Germinal center (tissue), 1 donor: ENCODE measurements around the gene RRM2.

Experiments used
- DNase-seq: peaks from one replicate; pipeline ENCODE4 v3.0.0; 2012; ENCODE audit warnings: mixed read lengths, low spot score

Gene RRM2

DNA sequence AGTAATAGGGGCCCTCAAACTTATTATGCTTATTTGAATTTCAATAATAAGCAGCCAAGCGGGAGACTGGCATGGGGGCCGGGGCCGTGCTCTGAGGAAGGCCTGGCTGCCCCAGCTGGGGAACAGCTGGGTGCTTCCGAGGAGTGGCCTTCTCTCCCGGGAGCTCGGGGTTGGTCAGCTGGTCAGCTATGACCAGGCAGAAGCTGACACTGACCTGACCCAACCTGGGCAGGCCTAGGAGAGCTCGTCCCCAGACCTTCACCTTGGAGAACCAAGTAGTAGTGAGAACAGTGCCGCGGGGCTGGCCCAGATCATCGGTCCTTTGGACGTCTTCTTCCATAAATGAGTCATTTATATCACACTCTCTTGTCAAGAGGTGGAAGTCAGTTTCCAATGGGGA, 36.1 kb downstream of the RRM2 start:
- no peak for DNase-seq

DNA sequence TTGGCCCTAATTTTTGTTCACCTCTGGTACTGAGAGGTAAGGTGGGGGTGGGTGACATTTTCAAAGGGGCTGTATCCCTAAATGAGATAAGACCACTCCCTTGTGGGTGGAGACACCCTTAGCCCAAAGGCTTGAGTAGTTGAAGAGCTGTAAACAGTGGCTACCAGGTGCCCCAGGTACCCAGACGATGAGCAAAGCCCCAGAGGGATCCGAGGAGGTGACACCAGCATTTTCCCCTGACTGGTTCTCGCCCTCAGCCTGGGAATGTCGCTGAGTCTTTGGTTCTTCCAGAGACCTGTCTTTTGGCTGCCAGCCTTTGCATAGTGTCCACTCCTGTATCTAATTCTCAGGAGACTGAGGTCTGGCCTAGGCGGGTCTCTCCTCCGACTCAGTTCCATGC, 36.5 kb downstream of the RRM2 start:
- DNase-seq: no peak

DNA sequence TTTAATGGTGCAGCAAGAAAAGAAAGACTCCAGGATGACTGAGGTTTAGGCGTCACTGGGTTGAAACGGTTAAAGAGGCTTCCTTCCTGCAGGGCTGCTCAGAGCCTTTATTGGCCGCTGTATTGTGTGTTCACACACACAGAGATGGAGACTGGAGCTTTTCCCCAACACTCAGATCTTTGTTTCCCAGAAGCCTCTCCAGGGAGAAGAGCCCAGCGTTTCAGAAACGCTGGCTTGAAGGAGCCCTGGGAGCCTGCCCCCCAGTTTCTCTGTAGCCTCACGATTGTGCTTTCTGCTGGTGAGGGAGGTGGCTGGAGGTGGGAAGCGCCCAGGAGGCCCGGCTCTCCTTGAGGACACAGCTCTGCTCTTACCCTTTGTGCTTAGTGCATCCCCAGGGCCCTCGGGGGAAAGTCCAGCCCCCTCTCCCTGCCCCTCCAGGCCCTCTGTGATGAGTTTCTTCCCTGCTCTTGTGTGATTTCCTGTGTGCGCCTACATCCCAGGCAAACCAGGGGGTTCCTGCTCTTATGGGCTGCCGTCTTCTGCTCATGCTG, 37.1 kb downstream of the RRM2 start:
- no peak for DNase-seq

DNA sequence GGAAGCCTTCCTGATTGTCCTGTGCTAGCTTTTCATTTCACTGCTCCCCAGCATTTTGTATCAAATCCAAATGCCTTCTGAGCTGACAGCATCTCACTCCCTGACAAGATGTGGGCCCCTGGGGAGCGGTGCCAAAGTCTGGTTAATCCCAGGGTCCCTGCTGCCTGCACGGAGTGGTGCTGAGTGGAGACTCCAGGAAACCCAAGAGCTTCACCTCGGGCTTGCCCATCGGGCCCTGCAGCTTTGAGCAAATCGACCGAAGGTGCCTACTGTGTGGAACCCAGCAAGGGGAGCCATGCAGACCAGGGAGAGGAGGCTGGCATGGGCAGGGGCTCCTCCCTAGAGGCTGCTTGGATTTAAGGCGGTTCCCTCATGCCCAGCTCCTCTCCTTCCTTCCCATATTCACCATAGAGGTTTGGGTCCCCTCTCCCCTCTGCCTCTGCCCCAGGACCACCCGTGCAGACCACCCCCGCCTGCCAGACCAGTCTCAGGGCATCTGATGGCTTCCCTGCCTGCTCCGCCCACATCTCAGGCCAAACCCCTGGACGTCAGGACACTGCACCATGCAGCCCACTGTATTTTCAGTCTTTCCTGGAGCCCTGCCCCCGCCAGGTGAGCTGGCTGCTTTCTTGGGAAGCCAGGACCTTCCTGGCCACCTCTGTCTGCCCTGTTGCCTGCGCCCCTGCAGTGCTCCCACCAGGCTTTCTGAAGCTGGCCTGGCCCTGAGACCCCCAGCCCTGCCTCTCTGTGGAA, 37.8 kb downstream of the RRM2 start:
- DNase-seq: no peak

DNA sequence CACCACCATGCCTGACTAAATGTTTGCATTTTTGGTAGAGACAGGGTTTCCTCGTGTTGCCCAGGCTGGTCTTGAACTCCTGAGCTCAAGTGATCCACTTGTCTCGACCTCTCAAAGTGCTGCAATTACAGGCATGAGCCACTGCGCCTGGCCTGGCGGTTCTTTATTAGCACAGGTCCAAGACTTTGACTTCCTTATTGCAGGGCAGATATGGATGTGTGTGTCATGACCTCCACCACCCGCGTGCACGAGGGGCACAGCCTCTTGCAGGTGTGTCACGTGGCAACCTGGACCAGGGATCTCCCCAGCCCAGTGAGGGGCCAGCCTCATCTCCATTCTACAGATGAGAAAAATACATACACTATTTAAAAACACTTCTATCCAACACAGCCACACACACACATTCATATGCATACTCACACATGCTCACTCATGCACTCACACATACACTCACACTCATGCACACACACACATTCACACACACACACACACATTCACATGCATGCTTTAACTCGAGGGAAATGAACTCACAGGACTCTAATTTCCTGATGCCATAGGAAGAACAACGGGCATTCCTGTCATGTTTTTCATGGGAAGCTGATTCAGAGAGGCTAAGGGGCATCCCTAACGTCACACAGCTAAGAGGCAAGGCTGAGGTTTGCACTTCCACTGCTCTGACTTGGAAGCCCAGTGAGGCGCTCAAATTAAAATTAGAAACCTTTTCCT, 38.8 kb downstream of the RRM2 start:
- DNase-seq: no peak

DNA sequence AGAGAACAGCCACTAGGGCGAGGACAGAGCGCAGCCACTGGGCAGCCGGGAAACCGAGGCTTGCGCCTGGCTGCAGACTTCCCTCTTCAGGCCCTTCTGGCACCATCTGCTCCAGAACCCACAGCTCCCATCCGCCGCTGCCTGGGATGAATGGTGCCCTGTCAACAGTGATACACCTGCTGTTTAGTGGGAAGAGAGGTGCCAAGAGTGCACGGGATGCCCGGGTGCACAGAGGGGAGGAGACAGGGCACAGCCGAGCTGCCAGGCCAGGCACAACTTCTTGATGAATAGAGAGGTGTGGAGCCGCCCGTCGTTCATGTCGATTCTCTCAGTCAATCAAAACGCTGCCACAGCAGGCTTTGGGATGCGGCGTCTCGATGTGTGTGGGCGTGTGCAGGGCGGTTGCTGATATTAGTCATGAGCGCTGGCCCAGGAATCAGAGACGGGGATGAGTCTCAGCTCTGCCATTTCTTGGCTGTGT, 39.5 kb downstream of the RRM2 start:
- no peak for DNase-seq

DNA sequence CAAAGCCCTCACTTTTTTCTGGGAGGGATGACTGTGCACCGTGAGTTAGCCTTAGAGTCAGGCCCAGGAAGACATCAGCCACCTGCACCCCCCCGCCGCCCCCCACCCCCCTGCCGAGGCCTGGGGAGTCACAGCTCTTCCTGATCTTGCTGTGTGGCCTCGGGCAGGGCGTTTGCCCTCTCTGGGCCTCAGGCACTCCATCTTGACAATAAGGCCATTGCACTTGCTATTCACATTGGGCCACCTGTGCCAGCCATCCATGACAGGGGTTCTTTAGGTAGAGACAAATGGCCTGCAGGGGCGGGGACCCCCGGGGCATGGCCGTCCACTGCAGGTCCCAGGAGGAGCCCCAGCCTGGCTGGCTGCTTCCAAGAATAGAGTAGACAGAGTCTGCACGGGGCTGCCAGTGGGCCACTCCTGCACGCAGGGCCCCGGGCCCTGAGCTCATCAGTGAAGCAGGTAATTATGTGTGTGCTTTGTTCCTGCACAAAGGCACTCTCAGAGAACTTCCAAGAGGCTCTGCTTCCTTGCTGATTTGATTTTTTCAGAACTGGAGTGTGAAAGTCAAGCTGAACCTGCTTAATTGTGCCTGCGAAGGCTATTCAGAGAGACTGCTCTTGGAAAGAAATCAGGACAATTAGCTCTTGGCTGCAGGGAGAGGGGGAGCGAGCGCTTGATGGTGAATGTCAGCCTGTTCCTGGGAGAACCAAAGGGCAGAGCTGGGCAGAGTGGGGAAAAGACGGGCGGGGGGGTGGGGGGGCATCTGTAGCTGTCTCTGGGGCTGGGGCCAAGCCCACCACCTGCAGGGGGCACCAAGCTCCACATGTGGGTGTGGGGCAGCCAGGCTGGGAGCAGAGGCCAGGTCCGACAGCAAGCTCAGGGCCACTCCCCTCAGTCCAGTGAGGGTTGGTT, 40.3 kb downstream of the RRM2 start:
- no peak for DNase-seq

DNA sequence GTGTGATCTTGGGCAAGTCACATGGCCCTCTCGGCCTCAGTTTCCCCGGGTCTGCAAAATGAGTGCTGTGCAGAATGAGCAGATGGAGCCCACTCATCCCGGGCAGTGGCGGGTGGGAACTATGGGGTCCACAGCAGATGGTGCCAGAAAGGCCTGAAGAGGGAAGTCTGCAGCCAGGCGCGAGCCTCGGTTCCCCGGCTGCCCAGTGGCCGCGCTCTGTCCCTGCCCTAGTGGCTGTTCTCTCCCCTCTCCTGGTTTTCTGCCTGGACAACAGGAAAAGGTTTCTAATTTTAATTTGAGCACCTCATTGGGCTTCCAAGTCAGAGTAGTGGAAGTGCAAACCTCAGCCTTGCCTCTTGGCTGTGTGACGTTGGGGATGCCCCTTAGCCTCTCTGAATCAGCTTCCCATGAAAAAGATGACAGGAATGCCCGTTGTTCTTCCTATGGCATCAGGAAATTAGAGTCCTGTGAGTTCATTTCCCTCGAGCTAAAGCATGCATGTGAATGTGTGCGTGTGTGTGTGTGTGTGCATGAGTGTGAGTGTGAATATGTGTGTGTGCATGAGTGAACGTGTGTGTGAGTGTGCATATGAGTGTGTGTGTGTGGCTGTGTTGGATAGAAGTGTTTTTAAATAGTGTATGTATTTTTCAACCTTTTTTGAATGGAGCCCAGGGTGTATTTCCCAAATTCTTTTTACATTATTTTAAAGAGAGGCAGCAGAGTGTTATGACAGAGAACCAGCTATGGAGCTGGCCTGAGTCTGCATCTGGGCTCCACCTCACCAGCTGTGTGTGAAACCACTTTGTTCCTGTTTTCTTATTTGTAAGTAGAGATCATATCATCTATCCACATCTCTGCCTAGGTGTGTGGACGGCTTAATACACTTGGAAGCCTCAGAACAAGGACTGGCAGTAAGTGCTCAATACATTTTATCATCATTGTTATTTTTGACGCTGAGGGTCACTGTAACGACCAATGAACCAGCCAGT, 41.3 kb downstream of the RRM2 start:
- DNase-seq: peak; percentile 41

DNA sequence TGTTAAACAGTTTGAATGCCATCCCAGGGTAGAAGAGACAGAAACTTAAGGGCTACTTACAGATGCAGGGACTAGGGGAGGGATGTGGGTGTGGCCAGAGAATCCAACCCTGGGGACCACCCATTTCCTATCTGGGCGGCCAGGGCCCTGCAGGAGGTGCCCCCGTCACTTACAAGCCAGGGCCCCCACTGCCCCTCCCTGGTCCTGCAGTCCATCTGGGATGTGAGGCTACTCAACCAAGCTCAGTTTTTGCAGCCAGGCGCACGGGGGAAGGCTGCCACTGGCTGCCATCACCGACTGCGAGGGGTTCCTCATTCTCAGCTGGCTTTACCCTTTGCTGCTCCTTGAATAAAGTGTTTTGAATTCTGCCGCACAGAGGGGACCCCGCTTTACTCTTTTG, 42.1 kb downstream of the RRM2 start:
- DNase-seq: no peak

DNA sequence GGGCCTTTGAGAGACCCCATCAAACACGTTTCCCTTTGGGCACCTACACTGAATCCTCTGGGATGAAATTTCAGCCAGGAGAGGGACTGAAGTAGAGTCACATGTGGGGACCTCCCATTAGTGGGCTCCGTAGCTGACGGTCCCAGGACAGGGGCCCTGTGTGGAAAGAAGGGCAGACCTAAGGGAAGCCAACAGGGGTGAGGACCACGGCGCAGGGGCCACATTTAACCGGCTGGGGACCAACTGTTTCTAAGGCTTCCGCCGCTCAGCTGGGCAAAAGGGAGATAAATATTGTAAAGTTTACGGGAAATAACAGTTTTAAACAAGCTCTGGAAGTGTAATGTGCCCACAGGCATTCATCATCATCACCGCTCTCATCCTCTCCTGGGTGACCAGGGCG, 42.7 kb downstream of the RRM2 start:
- DNase-seq: no peak

DNA sequence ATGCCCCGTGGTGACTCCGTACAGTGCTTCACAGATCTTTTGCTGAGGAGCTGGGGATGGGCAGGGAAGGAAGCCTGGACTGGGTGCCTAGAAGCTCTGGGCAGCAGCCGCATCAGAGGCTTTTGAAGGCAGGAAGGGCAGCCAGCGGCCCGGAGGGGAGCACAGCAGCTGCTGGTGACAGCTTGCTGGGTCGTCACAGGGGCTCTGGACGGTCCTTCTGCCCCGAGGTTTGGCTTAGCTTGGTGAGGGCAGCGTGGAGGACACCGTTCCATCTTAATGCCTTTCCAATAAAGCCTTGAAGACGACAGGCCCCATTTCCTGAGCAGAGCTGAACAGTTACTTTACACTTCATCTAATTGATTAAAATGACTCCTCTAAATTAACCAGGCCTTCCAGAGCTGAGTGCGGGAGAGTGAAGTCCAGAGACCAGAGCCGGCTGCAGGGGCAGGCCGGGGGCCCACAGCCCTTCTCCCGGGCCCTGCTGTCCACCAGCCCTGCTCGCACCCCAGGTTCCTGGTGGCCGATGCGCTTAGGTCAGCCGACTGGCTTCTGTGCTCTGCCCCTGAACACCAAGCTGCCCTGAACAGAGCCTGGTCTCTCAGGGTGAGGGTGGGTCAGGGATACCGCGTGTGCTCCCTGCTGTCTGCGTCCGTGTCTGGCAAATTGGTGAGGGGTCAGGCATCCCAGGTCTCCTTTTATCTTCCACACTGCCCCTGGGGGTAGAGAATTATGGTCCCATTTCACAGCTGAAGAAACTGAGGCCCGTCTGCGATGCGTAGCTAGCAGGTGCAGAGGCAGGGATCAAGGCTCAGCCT, 43.5 kb downstream of the RRM2 start:
- no peak for DNase-seq

DNA sequence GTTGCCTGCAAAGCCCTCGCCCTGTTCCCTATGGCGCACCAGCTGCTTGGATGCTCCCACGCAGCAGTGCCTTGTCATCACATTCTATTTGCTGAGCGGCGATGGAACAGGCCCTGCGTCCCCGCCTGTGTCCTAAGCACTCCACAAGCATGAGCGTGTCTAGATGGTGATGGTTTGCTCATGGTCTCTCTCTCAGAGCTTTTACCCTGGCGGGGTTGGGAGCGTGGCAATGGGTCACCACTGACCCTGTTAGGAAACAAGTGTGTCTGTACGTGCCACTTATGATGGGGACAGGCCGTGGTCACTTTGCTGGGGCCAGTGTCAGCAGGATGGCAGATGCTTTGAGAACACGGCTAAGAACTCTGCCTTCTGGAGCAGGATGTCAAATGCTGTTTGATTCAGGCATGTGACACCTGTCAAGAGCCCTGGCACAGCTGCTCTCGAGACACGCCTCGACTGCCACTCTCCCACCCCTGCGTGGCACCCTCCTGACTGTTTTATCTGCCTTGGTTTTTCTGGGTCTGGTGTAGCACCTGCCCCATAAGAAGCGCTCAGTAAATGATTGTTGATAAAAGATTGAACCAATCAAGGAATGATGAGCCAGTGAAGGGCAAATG, 44.2 kb downstream of the RRM2 start:
- no peak for DNase-seq

DNA sequence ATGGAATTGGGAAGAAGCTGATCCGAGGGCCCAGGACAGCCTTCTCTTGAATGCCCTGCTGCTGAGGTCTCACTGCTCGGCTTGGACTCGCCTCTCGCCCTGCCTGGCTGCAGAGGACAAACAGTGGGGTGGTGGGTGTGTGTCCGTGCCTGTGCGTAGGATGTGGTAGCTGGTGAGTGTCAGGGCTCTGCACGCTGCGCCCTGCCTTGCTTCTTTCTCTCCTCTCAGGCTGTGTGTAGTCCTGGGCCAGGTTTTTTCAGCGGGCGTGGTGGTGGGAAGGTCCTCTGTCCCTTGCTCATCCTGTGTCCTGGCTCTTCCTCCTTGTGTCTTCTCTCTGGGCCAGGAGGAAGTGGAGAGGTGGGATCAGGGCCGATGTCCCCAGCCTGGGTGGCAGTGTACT, 44.8 kb downstream of the RRM2 start:
- DNase-seq: no peak

DNA sequence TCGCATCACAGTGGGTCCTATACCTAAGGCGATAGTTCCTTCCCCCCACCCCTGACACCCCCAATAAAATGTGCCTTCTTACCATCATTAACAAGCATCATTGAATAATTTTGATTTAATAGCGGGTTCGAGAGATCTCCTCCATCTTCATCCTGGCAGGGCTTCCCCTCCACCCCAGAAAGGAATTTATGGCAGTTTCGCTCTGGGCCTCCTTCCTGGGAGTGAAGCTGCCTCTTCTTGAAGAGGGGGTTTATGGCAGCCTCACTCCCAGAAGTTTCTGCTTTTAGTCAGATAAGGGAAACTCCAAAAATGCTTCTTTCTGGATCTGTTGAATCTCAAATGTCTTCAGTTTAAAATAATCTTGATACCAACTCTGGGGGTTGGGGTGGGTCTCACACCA, 45.7 kb downstream of the RRM2 start:
- no peak for DNase-seq

DNA sequence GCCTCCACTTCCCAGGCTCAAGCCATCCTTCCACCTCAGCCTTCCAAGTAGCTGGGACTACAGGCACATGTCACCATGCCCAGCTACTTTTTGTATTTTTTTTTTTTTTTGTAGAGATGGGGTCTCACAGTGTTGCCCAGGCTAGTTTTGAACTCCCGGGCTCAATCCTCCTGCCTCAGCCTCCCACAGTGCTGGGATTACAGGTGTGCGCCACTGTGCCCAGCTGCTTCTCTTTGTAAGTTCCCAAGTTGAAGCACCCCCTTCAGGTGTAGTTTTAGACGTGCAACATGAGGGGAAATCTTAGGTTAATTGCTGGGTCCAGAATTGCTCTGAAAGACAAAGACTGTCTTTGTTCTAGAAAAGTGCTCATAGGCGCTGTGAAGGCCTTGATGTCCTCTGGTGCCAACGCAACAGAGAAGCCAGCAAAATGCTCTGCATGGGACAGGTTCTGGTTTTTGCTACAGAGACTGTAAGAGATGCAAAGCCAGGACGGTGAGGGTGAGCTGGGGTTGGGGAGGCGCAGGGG, 46.6 kb downstream of the RRM2 start:
- no peak for DNase-seq

DNA sequence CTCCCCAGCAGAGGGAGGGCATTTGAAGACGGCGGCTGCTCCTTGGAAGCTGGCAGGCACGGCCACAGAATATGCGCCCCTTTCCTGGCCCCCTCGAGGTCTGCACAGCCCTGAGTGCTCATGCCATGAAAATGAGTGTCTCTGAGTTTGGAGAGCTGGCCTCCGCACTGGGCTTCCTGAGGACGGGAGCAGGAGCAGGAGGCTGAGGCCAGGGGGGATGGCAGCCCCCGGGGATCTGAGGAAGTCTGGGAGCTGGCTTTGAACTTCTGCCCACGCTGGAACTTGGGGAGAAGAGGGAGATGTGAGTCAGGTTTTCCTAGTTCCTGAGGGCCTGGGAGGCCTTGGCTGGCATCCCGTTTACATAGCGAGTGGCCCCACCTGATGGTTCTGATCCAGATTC, 47.0 kb downstream of the RRM2 start:
- no peak for DNase-seq

DNA sequence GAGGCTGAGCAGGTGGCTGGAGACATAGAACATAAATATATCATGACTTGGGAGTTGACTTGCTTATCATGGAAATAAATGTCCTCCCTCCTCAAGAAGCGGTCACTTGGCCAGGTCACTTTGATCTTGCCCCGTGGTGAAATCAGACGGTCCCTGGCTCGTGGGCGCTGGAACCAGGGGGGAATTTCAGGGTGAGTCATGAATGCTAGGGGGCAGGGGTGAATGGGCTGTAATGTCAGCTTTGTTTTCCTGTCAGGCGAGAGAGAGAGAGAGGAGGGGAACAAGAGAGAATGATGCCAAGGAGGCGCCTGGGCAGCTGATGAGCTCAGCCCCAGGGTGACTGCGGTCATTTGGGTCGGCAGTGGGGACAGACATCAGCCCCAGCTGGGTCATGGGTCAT, 47.7 kb downstream of the RRM2 start:
- no peak for DNase-seq

DNA sequence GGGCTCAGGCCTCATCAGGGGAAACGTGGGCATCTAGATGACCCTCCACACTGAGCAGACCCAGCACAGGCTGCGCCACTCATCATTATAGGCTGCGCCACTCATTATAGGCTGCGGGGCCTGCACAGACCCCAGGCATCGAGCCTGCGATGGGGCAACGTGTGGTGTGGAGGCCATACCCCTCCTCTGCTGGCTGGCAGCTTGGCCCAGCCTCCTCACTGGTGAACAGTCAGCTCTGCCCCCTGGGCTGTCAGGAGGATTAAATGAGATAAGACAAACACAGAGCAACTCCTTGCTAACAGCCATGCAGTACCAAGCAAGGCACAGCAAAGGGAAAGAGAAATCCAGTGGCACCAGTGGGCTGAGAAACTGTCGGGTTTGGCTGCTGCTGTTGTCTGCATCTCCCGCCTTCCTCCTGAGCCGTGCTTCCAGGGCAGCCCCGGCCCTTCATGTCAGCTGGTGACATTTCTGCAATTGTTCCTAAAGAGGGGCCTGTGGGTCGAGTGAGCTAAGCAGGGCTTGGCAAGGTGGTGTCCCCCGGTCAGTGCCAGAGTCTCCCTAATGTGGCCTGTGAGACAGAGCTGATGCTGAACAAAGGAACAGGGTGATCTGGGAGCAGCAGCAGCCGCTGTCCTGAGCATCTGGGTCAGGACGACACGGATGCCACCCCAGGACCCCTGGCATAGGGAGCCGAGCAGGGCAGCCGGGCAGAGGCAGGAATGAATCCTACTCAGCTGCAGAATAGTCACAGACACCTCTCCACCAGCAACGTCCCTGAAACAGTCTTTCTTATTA, 48.7 kb downstream of the RRM2 start:
- DNase-seq: no peak
